Adrenal gland (tissue), 12 donors: Measurements from ENCODE around the gene HOXD4. TPM values are rescaled to one million over a fixed set of nuclear protein-coding genes. Genes with fewer than 3 reads are reported as not detected.
A peak's percentile ranks its signal among the peaks of the same experiment; 100 is the strongest.

Experiments
- DNase-seq, 7 donors: peaks; one replicate each; pipeline ENCODE4 v3.0.0-alpha.2; 2019 to 2020
- H3K27ac ChIP-seq, 5 donors: fragments of 200-600 bp; sonication (generic) in 4 of 5; 1 replicate in 3 of 5; 2 replicates in 2 of 5; pipeline versions ENCODE4 v1.5.1 to v1.8.0; 2016 to 2020; ENCODE audit warnings: mild to moderate bottlenecking in 1 of 5
- H3K27me3 ChIP-seq: fragments of 200-600 bp; 2 replicates; pipeline ENCODE4 v1.8.0; 2021
- H3K36me3 ChIP-seq, 2 donors: fragments of 200-600 bp; replicated peaks in 1 of 2; 1 replicate in 1 of 2; 2 replicates in 1 of 2; pipeline versions ENCODE4 v1.5.1 to v1.8.0; 2018 to 2022
- H3K4me1 ChIP-seq, 2 donors: fragments of 200-600 bp; replicated peaks in 1 of 2; 1 replicate in 1 of 2; 2 replicates in 1 of 2; pipeline versions ENCODE4 v1.5.1 to v1.8.0; 2018 to 2021
- H3K4me3 ChIP-seq, 4 donors: fragments of 200-600 bp; sonication (generic) in 3 of 4; one replicate each; pipeline ENCODE4 v1.5.1; 2016 to 2018
- H3K9me3 ChIP-seq, 3 donors: fragments of 200-600 bp; sonication (generic) in 1 of 3; replicated peaks in 1 of 3; 1 replicate in 2 of 3; 2 replicates in 1 of 3; pipeline versions ENCODE4 v1.5.1 to v1.8.0; 2016 to 2021
- POLR2A ChIP-seq, 2 donors: fragments of 450-650 bp; IDR thresholded peaks; one replicate each; pipeline ENCODE4 v1.6.1; 2017; ENCODE audit warnings: antibody characterized with exemption in 2 of 2, mild to moderate bottlenecking in 2 of 2, moderate library complexity in 1 of 2
- WGBS, 4 donors: extraction: QIAGEN DNeasy Blood & Tissue Kit in 2 of 4; methylation state at CpG; one replicate each; pipeline versions ENCODE4 v1.1.5 to v1.1.7; 2013 to 2017; 5-methylcytosine and 5-hydroxymethylcytosine counted together
- intact Hi-C, 2 donors: fragments of 100-400 bp; cut with DNase I; formaldehyde crosslinking; loops; one replicate each; pipeline versions ENCODE4 v1.14.1 to v1.15.0; 2022 to 2023
- polyA plus RNA-seq, 3 donors: library from polyadenylated mRNA; stranded (reverse); fragments of 200-250 nt in 2 of 3; fragments of 350-450 nt in 1 of 3; fragmentation: Illumina TruSeq in 1 of 3; extraction: RNeasy Lipid Tissue Mini Kit (QIAGEN cat#74804) in 1 of 3; gene quantifications; one replicate each; pipeline ENCODE4 v1.2.3, GENCODE V29; 2013 to 2014
- total RNA-seq, 9 donors: library from RNA; depleted of rRNA in 4 of 9; stranded (reverse); fragments of >200 nt in 4 of 9; fragments of 120-200 nt in 1 of 9; fragmentation: NEBNext Ultra II Directional in 1 of 9; extraction: Animal tissue kit (Norgen Biotek cat#: 25700) in 1 of 9; gene quantifications; one replicate each; pipeline versions ENCODE4 v1.1.0 to v1.2.4, GENCODE V29; 2013 to 2023
- TF ChIP-seq, protein P1 (sequence below), 6 experiments: fragments of 450-650 bp in 4 of 6; fragments of 200-600 bp in 2 of 6; sonication (generic) in 1 of 6; IDR thresholded peaks; 1 replicate in 5 of 6; 2 replicates in 1 of 6; pipeline versions ENCODE4 v1.5.1 to v1.8.0; 2016 to 2021; ENCODE audit warnings: antibody characterized with exemption in 6 of 6, mild to moderate bottlenecking in 2 of 6, moderate library complexity in 1 of 6
- donor health status: healthy with polysubstance abuse.
- donor health status: Bipolar disorder and iron deficiency.
- donor health status: DM: yes; HTN: yes; CAD: no.
- donor health status: DM: no; HTN: no; CAD: no.
- donor health status: DM: no; HTN: no; CAD: no.
- donor health status: DM: yes; HTN: yes; CAD: no.

HOXD4 gene
- total and polyA plus RNA-seq, 12 donors, result 1.9 to 38.5 (median 9.3) TPM

GRCh38 chr2:176169181-176169580 lies 17.8 kb downstream of the HOXD4 start:
- intact Hi-C loops, result no loop called here
- Histone ChIP-seq H3K9me3 (no peaks in the 10 kb centered on the region), H3K27me3 (peaks cover 5% of the 10 kb centered on the region), H3K36me3 (no peaks in the 10 kb centered on the region), H3K27ac (no peak overlapping the region), H3K4me3 (no peak overlapping the region), H3K4me1 (peaks cover 0 to 3% of the 10 kb centered on the region in 2 donors)
- TF ChIP-seq, protein P1, sequence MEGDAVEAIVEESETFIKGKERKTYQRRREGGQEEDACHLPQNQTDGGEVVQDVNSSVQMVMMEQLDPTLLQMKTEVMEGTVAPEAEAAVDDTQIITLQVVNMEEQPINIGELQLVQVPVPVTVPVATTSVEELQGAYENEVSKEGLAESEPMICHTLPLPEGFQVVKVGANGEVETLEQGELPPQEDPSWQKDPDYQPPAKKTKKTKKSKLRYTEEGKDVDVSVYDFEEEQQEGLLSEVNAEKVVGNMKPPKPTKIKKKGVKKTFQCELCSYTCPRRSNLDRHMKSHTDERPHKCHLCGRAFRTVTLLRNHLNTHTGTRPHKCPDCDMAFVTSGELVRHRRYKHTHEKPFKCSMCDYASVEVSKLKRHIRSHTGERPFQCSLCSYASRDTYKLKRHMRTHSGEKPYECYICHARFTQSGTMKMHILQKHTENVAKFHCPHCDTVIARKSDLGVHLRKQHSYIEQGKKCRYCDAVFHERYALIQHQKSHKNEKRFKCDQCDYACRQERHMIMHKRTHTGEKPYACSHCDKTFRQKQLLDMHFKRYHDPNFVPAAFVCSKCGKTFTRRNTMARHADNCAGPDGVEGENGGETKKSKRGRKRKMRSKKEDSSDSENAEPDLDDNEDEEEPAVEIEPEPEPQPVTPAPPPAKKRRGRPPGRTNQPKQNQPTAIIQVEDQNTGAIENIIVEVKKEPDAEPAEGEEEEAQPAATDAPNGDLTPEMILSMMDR (IDR thresholded peaks at IDR 0.05), result no peak
- TF ChIP-seq POLR2A (IDR thresholded peaks at IDR 0.05), result no peak
- no peak for DNase-seq
- WGBS, 4 donors, result 60 to 91% (median 89%) methylated on average over 2 to 5 of the region's 5 CpGs

DNA sequence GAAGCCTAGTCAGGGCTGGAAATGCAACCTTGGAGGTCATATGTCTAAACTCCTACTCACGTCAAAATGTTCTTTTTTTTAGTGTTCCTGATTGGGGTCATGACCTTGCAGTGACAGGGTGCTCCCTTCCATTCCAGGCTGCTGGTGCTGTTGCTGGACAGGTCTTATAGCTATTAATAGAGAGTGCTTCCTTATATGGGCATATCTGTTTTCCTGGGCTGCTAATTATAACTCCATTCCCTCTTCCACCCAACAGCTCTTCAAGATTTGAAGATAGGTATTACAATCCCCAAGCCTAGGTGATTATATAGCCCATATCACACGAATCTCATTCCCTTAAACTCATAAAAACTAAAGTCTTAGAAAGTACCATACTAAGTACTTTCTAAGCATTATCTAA lies 18.4 kb downstream of the HOXD4 start:
- H3K27ac ChIP-seq, result no peak overlapping the region
- WGBS, 4 donors, result 52 to 76% (median 66%) methylated on average over 2 of the region's 2 CpGs
- H3K4me3 ChIP-seq, result no peak overlapping the region
- no peaks in the 10 kb centered on the region for H3K36me3 ChIP-seq
- H3K9me3 ChIP-seq, result no peaks in the 10 kb centered on the region
- H3K4me1 ChIP-seq, result peaks cover 0 to 9% of the 10 kb centered on the region in 2 donors
- intact Hi-C loops, result no loop called here
- DNase-seq, result no peak
- TF ChIP-seq, protein P1 (IDR thresholded peaks at IDR 0.05), result no peak
- no peak for TF ChIP-seq POLR2A (IDR thresholded peaks at IDR 0.05)
- peaks cover 5% of the 10 kb centered on the region for H3K27me3 ChIP-seq

DNA sequence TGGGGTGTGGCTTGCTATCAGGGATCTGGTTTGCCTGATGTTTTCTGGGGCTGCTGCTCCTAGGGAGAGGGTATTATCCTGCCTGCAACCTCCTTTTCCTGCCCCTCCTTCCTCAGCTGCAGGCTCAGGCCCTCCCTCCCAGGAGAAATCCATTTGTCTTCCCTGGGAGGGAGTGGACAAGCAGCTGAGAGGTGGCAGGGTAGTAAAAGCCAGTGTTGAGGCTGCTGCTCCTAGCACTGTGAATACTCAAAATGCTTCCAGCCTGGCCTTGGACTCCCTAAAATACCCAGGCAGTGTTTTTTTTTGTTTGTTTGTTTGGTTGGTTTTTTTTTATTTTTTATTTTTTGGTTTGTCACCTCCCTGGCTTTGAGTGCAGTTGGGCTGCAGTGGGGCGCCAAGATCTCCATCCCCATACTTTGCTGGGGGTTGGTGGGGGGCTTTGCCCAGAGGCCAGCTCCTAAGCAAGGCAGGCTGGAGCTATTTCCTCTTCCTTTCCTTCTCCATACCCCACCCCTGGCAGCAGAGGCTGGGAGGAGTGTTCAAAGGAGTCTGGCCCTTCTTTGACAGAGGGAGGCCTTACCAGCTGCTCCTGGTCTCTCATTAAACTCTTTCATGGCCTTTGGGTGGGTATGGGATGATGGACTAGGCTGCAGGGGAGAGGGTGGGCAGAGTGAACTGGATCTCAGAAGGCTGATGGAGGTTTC lies 19.4 kb downstream of the HOXD4 start:
- intact Hi-C loops, result no loop called here
- TF ChIP-seq, protein P1 (IDR thresholded peaks at IDR 0.05), result no peak
- TF ChIP-seq POLR2A (IDR thresholded peaks at IDR 0.05), result no peak
- 91 to 95% (median 93%) methylated on average over 1 of the region's 1 CpG for WGBS, 4 donors
- Histone ChIP-seq H3K9me3 (no peaks in the 10 kb centered on the region), H3K27ac (peak overlapping the region in 1 of 5 donors; percentile 17), H3K4me3 (no peak overlapping the region), H3K27me3 (peaks cover 9% of the 10 kb centered on the region), H3K36me3 (no peaks in the 10 kb centered on the region), H3K4me1 (peaks cover 0 to 9% of the 10 kb centered on the region in 2 donors)
- no peak for DNase-seq

DNA sequence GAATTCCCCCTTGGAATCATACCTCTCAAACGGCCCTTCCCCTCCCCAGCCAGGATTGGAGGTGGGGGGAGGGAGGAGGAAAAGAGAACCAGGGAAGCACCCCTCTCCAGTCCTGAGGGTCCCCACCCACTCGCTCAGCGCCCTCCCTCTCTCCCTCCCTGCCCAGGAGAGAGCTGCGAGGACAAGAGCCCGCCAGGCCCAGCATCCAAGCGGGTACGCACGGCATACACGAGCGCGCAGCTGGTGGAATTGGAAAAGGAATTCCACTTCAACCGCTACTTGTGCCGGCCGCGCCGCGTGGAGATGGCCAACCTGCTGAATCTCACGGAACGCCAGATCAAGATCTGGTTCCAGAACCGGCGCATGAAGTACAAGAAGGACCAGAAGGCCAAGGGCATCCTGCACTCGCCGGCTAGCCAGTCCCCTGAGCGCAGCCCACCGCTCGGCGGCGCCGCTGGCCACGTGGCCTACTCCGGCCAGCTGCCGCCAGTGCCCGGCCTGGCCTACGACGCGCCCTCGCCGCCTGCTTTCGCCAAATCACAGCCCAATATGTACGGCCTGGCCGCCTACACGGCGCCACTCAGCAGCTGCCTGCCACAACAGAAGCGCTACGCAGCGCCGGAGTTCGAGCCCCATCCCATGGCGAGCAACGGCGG lies 20.1 kb downstream of the HOXD4 start:
- H3K9me3 ChIP-seq, result no peaks in the 10 kb centered on the region
- TF ChIP-seq, protein P1 (IDR thresholded peaks at IDR 0.05), result no peak
- TF ChIP-seq POLR2A (IDR thresholded peaks at IDR 0.05), result no peak
- WGBS, 4 donors, result 67 to 69% (median 69%) methylated on average over 11 to 51 of the region's 51 CpGs
- peaks cover 9% of the 10 kb centered on the region for H3K27me3 ChIP-seq
- peak overlapping the region in 1 of 5 donors; percentile 17 for H3K27ac ChIP-seq
- no peaks in the 10 kb centered on the region for H3K36me3 ChIP-seq
- peaks cover 0 to 9% of the 10 kb centered on the region in 2 donors for H3K4me1 ChIP-seq
- H3K4me3 ChIP-seq, result no peak overlapping the region
- DNase-seq, result no peak
- intact Hi-C loops, result no loop called here
